Body of pancreas (tissue), 4 donors: Measurements from ENCODE around the gene HMMR.

ENCODE experiments used
- POLR2A ChIP-seq, 3 donors: fragments of 450-650 bp; IDR thresholded peaks; one replicate each; pipeline ENCODE4 v1.6.1; 2016; ENCODE audit warnings: antibody characterized with exemption in 3 of 3, mild to moderate bottlenecking in 2 of 3
- TF ChIP-seq, protein P1 (sequence below), 7 experiments: fragments of 450-650 bp in 4 of 7; fragments of 200-600 bp in 3 of 7; sonication (generic) in 3 of 7; IDR thresholded peaks; one replicate each; pipeline ENCODE4 v1.5.1; 2016 to 2019; ENCODE audit warnings: antibody characterized with exemption in 7 of 7

DNA sequence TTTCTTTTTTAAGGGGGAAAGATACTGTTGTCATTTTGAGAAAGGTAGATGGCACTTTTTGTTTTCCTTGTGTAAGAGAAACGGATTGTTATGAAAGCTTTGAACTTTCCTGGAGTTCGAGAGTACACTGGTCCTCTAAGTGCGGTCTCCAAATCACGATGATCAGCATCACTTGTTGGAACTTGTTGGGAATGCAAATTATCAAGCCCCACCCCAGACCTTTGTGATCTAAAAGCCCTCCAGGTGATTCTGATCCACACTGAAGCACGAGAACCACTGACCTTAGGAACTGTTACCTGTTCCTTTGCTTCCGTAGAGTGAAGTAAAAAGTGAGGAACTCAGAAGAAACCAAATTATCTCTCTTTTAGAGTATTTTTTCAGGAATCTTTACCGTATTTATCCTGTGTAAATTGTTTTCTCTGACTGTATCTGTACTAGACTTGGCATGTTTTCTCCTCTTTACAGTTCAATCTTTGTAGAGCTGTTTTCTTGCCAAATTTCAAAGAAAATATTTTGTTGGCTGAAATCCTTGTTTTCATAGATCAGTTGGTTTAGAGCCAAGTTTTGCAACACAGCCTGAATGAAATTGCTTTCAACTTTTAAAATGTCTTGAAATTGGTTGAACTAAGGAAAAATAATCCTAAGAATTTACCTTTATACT lies 49.0 kb downstream of the HMMR start:
- TF ChIP-seq, protein P1, sequence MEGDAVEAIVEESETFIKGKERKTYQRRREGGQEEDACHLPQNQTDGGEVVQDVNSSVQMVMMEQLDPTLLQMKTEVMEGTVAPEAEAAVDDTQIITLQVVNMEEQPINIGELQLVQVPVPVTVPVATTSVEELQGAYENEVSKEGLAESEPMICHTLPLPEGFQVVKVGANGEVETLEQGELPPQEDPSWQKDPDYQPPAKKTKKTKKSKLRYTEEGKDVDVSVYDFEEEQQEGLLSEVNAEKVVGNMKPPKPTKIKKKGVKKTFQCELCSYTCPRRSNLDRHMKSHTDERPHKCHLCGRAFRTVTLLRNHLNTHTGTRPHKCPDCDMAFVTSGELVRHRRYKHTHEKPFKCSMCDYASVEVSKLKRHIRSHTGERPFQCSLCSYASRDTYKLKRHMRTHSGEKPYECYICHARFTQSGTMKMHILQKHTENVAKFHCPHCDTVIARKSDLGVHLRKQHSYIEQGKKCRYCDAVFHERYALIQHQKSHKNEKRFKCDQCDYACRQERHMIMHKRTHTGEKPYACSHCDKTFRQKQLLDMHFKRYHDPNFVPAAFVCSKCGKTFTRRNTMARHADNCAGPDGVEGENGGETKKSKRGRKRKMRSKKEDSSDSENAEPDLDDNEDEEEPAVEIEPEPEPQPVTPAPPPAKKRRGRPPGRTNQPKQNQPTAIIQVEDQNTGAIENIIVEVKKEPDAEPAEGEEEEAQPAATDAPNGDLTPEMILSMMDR (IDR thresholded peaks at IDR 0.05) = no peak
- TF ChIP-seq POLR2A (IDR thresholded peaks at IDR 0.05) = no peak
